ENCODE data around the gene LPCAT2. TPM values are rescaled to one million over a fixed set of nuclear protein-coding genes. Genes with fewer than 3 reads are reported as not detected.

LPCAT2 gene
- total RNA-seq, 1 experiment from 2014 or later = 10.7 TPM

GRCh38 chr16:55624696-55625095 is 115.8 kb downstream of the LPCAT2 start:
- H3K4me3 Mint-ChIP-seq (ENCODE audit: unreplicated experiment) = no peak overlapping the region
- CTCF ChIA-PET = interaction anchor here (0.7 to 2.0 kb wide), 4 partner anchors 9 to 160 kb away, joined by 3 to 9 read pairs (median 3); no protein-coding TSS in a partner anchor

GRCh38 chr16:55625843-55626242 is 117.0 kb downstream of the LPCAT2 start:
- ChIA-PET CTCF (interaction anchor here (0.6 to 2.0 kb wide), 4 partner anchors 8 to 161 kb away, joined by 3 to 9 read pairs (median 3); no protein-coding TSS in a partner anchor), POLR2A (no interaction called here)
- Mint-ChIP-seq H3K27me3 (ENCODE audit: insufficient read depth, unreplicated experiment) (no peaks in the 10 kb centered on the region), H3K9me3 (ENCODE audit: unreplicated experiment) (no peaks in the 10 kb centered on the region), H3K4me1 (ENCODE audit: insufficient read depth, unreplicated experiment) (peaks cover 6% of the 10 kb centered on the region), H3K36me3 (ENCODE audit: insufficient read depth, unreplicated experiment) (no peaks in the 10 kb centered on the region), H3K4me3 (ENCODE audit: unreplicated experiment) (no peak overlapping the region), H3K27ac (ENCODE audit: low read depth, unreplicated experiment) (no peak overlapping the region)
- intact Hi-C loops (cut with micrococcal nuclease) = no loop called here
- BruUV-seq (replicated peaks) = no TSS peak
- no peak for TF ChIP-seq CTCF (IDR thresholded peaks at IDR 0.05; ENCODE audit: unreplicated experiment)
- no peak for DNase-seq (ENCODE audit: unreplicated experiment)

More at GRCh38 chr16:55624696-55625095, 115.8 kb downstream of the LPCAT2 start:
- Mint-ChIP-seq H3K27me3 (ENCODE audit: insufficient read depth, unreplicated experiment) (no peaks in the 10 kb centered on the region), H3K9me3 (ENCODE audit: unreplicated experiment) (no peaks in the 10 kb centered on the region), H3K4me1 (ENCODE audit: insufficient read depth, unreplicated experiment) (peaks cover 6% of the 10 kb centered on the region), H3K27ac (ENCODE audit: low read depth, unreplicated experiment) (no peak overlapping the region), H3K36me3 (ENCODE audit: insufficient read depth, unreplicated experiment) (no peaks in the 10 kb centered on the region)
- DNase-seq (ENCODE audit: unreplicated experiment) = no peak
- intact Hi-C loops (cut with micrococcal nuclease) = no loop called here
- no peak for TF ChIP-seq CTCF (IDR thresholded peaks at IDR 0.05; ENCODE audit: unreplicated experiment)
- BruUV-seq (replicated peaks) = no TSS peak
- POLR2A ChIA-PET = no interaction called here

GRCh38 chr16:55628306-55628968 is 119.6 kb downstream of the LPCAT2 start:
- Mint-ChIP-seq H3K36me3 (ENCODE audit: insufficient read depth, unreplicated experiment) (no peaks in the 10 kb centered on the region), H3K4me3 (ENCODE audit: unreplicated experiment) (no peak overlapping the region)

GRCh38 chr16:55630774-55631173 is 121.9 kb downstream of the LPCAT2 start:
- CTCF ChIA-PET = no interaction called here
- DNase-seq (ENCODE audit: unreplicated experiment) = no peak

More at GRCh38 chr16:55628306-55628968, 119.6 kb downstream of the LPCAT2 start:
- H3K9me3 Mint-ChIP-seq (ENCODE audit: unreplicated experiment) = no peaks in the 10 kb centered on the region
- TF ChIP-seq CTCF (IDR thresholded peaks at IDR 0.05; ENCODE audit: unreplicated experiment) = no peak
- CTCF ChIA-PET = no interaction called here
- BruUV-seq (replicated peaks) = no TSS peak
- POLR2A ChIA-PET = no interaction called here
- H3K4me1 Mint-ChIP-seq (ENCODE audit: insufficient read depth, unreplicated experiment) = peaks cover 6% of the 10 kb centered on the region
- H3K27ac Mint-ChIP-seq (ENCODE audit: low read depth, unreplicated experiment) = no peak overlapping the region
- H3K27me3 Mint-ChIP-seq (ENCODE audit: insufficient read depth, unreplicated experiment) = no peaks in the 10 kb centered on the region
- intact Hi-C loops (cut with micrococcal nuclease) = no loop called here
- no peak for DNase-seq (ENCODE audit: unreplicated experiment)

More at GRCh38 chr16:55630774-55631173, 121.9 kb downstream of the LPCAT2 start:
- Mint-ChIP-seq H3K27ac (ENCODE audit: low read depth, unreplicated experiment) (no peak overlapping the region), H3K9me3 (ENCODE audit: unreplicated experiment) (no peaks in the 10 kb centered on the region), H3K36me3 (ENCODE audit: insufficient read depth, unreplicated experiment) (no peaks in the 10 kb centered on the region), H3K27me3 (ENCODE audit: insufficient read depth, unreplicated experiment) (no peaks in the 10 kb centered on the region), H3K4me3 (ENCODE audit: unreplicated experiment) (no peak overlapping the region), H3K4me1 (ENCODE audit: insufficient read depth, unreplicated experiment) (peaks cover under 1% of the 10 kb centered on the region)
- BruUV-seq (replicated peaks) = no TSS peak
- POLR2A ChIA-PET = no interaction called here
- no peak for TF ChIP-seq CTCF (IDR thresholded peaks at IDR 0.05; ENCODE audit: unreplicated experiment)
- intact Hi-C loops (cut with micrococcal nuclease) = no loop called here
